OCI-LY1 (cell line): ENCODE data around the gene HSPA9.

Source experiments
- H2AFZ ChIP-seq: fragments of 200-600 bp; sonication (generic), shearing (Covaris generic); 2 replicates; pipeline ENCODE4 v1.6.0; 2014; ENCODE audit warnings: antibody characterized with exemption, mild to moderate bottlenecking, low read length
- H3F3A ChIP-seq: fragments of 200-600 bp; sonication (generic), shearing (Covaris generic); 2 replicates; pipeline ENCODE4 v1.6.0; 2014; ENCODE audit warnings: mild to moderate bottlenecking, antibody characterized with exemption, low read length, moderate library complexity; ENCODE audit not compliant: insufficient read depth
- H3K27ac ChIP-seq: fragments of 200-600 bp; sonication (generic); 2 replicates; pipeline ENCODE4 v1.5.1; 2014; ENCODE audit warnings: low read length, mixed run types, mild to moderate bottlenecking, low read depth; ENCODE audit not compliant: poor library complexity, severe bottlenecking
- H3K27me3 ChIP-seq: fragments of 200-600 bp; sonication (generic); 2 replicates; pipeline ENCODE4 v1.6.0; 2014; ENCODE audit warnings: antibody characterized with exemption, mild to moderate bottlenecking, low read length, moderate library complexity; ENCODE audit not compliant: insufficient read depth
- H3K36me3 ChIP-seq: fragments of 200-600 bp; sonication (generic); 2 replicates; pipeline ENCODE4 v1.6.1; 2014; ENCODE audit warnings: mild to moderate bottlenecking, antibody characterized with exemption, low read length, moderate library complexity, mixed read lengths; ENCODE audit not compliant: insufficient read depth
- H3K4me1 ChIP-seq: fragments of 200-600 bp; sonication (generic); 2 replicates; pipeline ENCODE4 v1.5.1; 2014; ENCODE audit warnings: mild to moderate bottlenecking, low read length, moderate library complexity; ENCODE audit not compliant: insufficient read depth, severe bottlenecking
- H3K4me2 ChIP-seq: fragments of 200-600 bp; sonication (generic), shearing (Covaris generic); 2 replicates; pipeline ENCODE4 v1.6.1; 2014; ENCODE audit warnings: low read length
- H3K4me3 ChIP-seq: fragments of 200-600 bp; sonication (generic); 2 replicates; pipeline ENCODE4 v1.5.1; 2014; ENCODE audit warnings: low read length, low read depth, mild to moderate bottlenecking, mixed read lengths; ENCODE audit not compliant: poor library complexity, severe bottlenecking
- H3K79me2 ChIP-seq: fragments of 200-600 bp; shearing (Covaris generic); 2 replicates; pipeline ENCODE4 v1.6.1; 2016; ENCODE audit warnings: mixed run types, low read length, mixed read lengths; ENCODE audit not compliant: insufficient read depth
- H3K9ac ChIP-seq: fragments of 200-600 bp; sonication (generic), shearing (Covaris generic); 2 replicates; pipeline ENCODE4 v1.6.1; 2014; ENCODE audit warnings: mild to moderate bottlenecking, low read length, mixed read lengths
- H3K9me2 ChIP-seq: fragments of 200-600 bp; sonication (generic), shearing (Covaris generic); 2 replicates; pipeline ENCODE4 v1.6.1; 2014; ENCODE audit warnings: low read depth, mild to moderate bottlenecking, low read length, mixed read lengths
- H3K9me3 ChIP-seq: fragments of 200-600 bp; shearing (Covaris generic); 2 replicates; pipeline ENCODE4 v1.6.1; 2014; ENCODE audit warnings: low read length, mixed read lengths
- H4K20me1 ChIP-seq: fragments of 200-600 bp; sonication (generic), shearing (Covaris generic); 2 replicates; pipeline ENCODE4 v1.6.0; 2016; ENCODE audit warnings: mild to moderate bottlenecking, low read length; ENCODE audit not compliant: insufficient read depth
- CTCF ChIP-seq: fragments of 200-600 bp; sonication (generic), shearing (Covaris generic); IDR thresholded peaks from 2 replicates; pipeline ENCODE4 v1.5.1; 2017; ENCODE audit warnings: mild to moderate bottlenecking, antibody characterized with exemption, low read length, moderate library complexity, mixed read lengths
- EZH2 ChIP-seq: fragments of 200-600 bp; sonication (generic), shearing (Covaris generic); IDR thresholded peaks from 2 replicates; pipeline ENCODE4 v1.8.0; 2017; ENCODE audit warnings: borderline replicate concordance, mixed run types, mild to moderate bottlenecking, antibody characterized with exemption, low read length, moderate library complexity, mixed read lengths

HSPA9 gene

GRCh38 chr5:138559937-138560336 is 15.3 kb downstream of the HSPA9 start:
- Histone ChIP-seq H3K9ac (no peak overlapping the region), H3K9me2 (no peaks in the 10 kb centered on the region), H3K79me2 (peaks cover 6% of the 10 kb centered on the region; the same call in 1 of the 2 replicates), H4K20me1 (no peaks in the 10 kb centered on the region), H3K27me3 (no peaks in the 10 kb centered on the region), H3K9me3 (no peaks in the 10 kb centered on the region), H3K4me3 (no peak overlapping the region), H3K4me2 (no peak overlapping the region), H3K27ac (no peak overlapping the region), H2AFZ (no peak overlapping the region), H3F3A (0 out of 2 replicates have a peak, but pooled peaks cover 10% of the 10 kb centered on the region), H3K4me1 (no peaks in the 10 kb centered on the region), H3K36me3 (peaks cover 96% of the 10 kb centered on the region)
- no peak for TF ChIP-seq CTCF
- TF ChIP-seq EZH2 = no peak

- Histone ChIP-seq H3K4me1 (no peaks in the 10 kb centered on the region), H2AFZ (no peak overlapping the region), H4K20me1 (no peaks in the 10 kb centered on the region), H3K4me3 (no peak overlapping the region), H3K79me2 (no peaks in the 10 kb centered on the region), H3K27me3 (no peaks in the 10 kb centered on the region), H3K27ac (no peak overlapping the region), H3K9me3 (no peaks in the 10 kb centered on the region), H3K9me2 (no peaks in the 10 kb centered on the region), H3K4me2 (no peak overlapping the region), H3F3A (0 out of 2 replicates have a peak, but pooled peaks cover 10% of the 10 kb centered on the region), H3K9ac (no peak overlapping the region), H3K36me3 (peaks cover 94% of the 10 kb centered on the region)
- no peak for TF ChIP-seq EZH2
- no peak for TF ChIP-seq CTCF
Measured at GRCh38 chr5:138557677-138558076, 17.5 kb downstream of the HSPA9 start.

- Histone ChIP-seq H3K9me3 (no peaks in the 10 kb centered on the region), H4K20me1 (no peaks in the 10 kb centered on the region), H3K4me3 (no peak overlapping the region), H3K9ac (no peak overlapping the region), H3F3A (peaks cover 15% of the 10 kb centered on the region), H3K36me3 (peaks cover 66% of the 10 kb centered on the region), H3K9me2 (no peaks in the 10 kb centered on the region), H3K27ac (no peak overlapping the region), H3K4me2 (no peak overlapping the region), H3K4me1 (no peaks in the 10 kb centered on the region), H3K79me2 (no peaks in the 10 kb centered on the region), H3K27me3 (no peaks in the 10 kb centered on the region), H2AFZ (no peak overlapping the region)
- TF ChIP-seq EZH2 (no peak), CTCF (no peak)
Measured at GRCh38 chr5:138554143-138554542, 21.1 kb downstream of the HSPA9 start.
